T-cell (primary cell): ENCODE data around the gene EFNA2. TPM values are rescaled to one million over a fixed set of nuclear protein-coding genes. Genes with fewer than 3 reads are reported as not detected.

Experiments
- ATAC-seq, 4 experiments: fragments of 200-7000 bp in 3 of 4; fragments of 150-1000 bp in 1 of 4; cut with Tn5 transposase; replicated peaks in 1 of 4; 1 replicate in 3 of 4; 2 replicates in 1 of 4; pipeline ENCODE4 v1.10.0; 2021; ENCODE audit warnings: moderate library complexity in 3 of 4, mild to moderate bottlenecking in 2 of 4, moderate number of reproducible peaks in 1 of 4
- CTCF ChIA-PET, 2 donors: fragments of 300-600 bp; sonication (Branson Sonifier 250); formaldehyde crosslinking; loops; one replicate each; lab custom pipeline; 2022; ENCODE audit warnings: antibody characterized with exemption in 2 of 2; lab: Charles Lee
- POLR2A ChIA-PET, 2 donors: fragments of 300-600 bp; sonication (Branson Sonifier 250); formaldehyde crosslinking; loops; one replicate each; lab custom pipeline; 2022; ENCODE audit warnings: antibody characterized with exemption in 2 of 2; lab: Charles Lee
- DNase-seq, 35 experiments: peaks; one replicate each; pipeline versions ENCODE4 v3.0.0 to v3.0.0-alpha.2; 2013 to 2023
- H3K27ac ChIP-seq: one replicate; pipeline ENCODE4 v1.5.1; 2013; ENCODE audit warnings: low read length
- H3K27me3 ChIP-seq, 2 experiments: replicated peaks in 1 of 2; 1 replicate in 1 of 2; 2 replicates in 1 of 2; pipeline versions ENCODE4 v1.6.1 to v1.7.0; 2013; ENCODE audit warnings: low read length in 1 of 2, mixed read lengths in 1 of 2; ENCODE audit not compliant: control insufficient read depth in 2 of 2, insufficient read depth in 2 of 2; ENCODE audit errors: extremely low read depth in 1 of 2
- H3K36me3 ChIP-seq, 2 donors: 1 replicate in 1 of 2; 2 replicates in 1 of 2; pipeline versions ENCODE4 v1.6.1 to v1.7.0; 2013; ENCODE audit warnings: low read length in 1 of 2; ENCODE audit not compliant: control insufficient read depth in 2 of 2, insufficient read depth in 1 of 2; ENCODE audit errors: extremely low read depth in 1 of 2
- H3K4me1 ChIP-seq, 2 experiments: 1 replicate in 1 of 2; 2 replicates in 1 of 2; pipeline versions ENCODE4 v1.6.1 to v1.7.0; 2013; ENCODE audit warnings: low read length in 2 of 2, mixed read lengths in 1 of 2; ENCODE audit not compliant: insufficient read depth in 2 of 2, control insufficient read depth in 1 of 2; ENCODE audit errors: extremely low read depth in 1 of 2
- H3K4me3 ChIP-seq, 2 donors: 1 replicate in 1 of 2; 2 replicates in 1 of 2; pipeline versions ENCODE4 v1.5.1 to v1.7.0; 2013; ENCODE audit warnings: mild to moderate bottlenecking in 2 of 2, low read length in 1 of 2, moderate library complexity in 1 of 2; ENCODE audit not compliant: control insufficient read depth in 1 of 2; ENCODE audit errors: extremely low read depth in 1 of 2
- H3K9me3 ChIP-seq: 2 replicates; pipeline ENCODE4 v1.7.0; 2013
- H3K27ac Mint-ChIP-seq, 2 donors: one replicate each; pipeline ENCODE4 v1.8.0; 2020 to 2021; ENCODE audit warnings: mild to moderate bottlenecking in 2 of 2, mixed read lengths in 2 of 2
- H3K27me3 Mint-ChIP-seq, 2 donors: one replicate each; pipeline ENCODE4 v1.8.0; 2021 to 2022; ENCODE audit warnings: mixed read lengths in 2 of 2
- H3K36me3 Mint-ChIP-seq: one replicate; pipeline ENCODE4 v1.8.0; 2021; ENCODE audit warnings: mixed read lengths
- H3K4me1 Mint-ChIP-seq, 3 donors: one replicate each; pipeline ENCODE4 v1.8.0; 2020 to 2022; ENCODE audit warnings: mixed read lengths in 3 of 3, mild to moderate bottlenecking in 1 of 3
- H3K4me3 Mint-ChIP-seq, 3 donors: one replicate each; pipeline ENCODE4 v1.8.0; 2020 to 2022; ENCODE audit warnings: mild to moderate bottlenecking in 3 of 3, mixed read lengths in 3 of 3, moderate library complexity in 3 of 3
- H3K9me3 Mint-ChIP-seq, 3 donors: one replicate each; pipeline ENCODE4 v1.8.0; 2020 to 2022; ENCODE audit warnings: mixed read lengths in 3 of 3
- WGBS: methylation state at CpG from one replicate; pipeline ENCODE4 v1.1.5; 2013; ENCODE audit warnings: missing lambda C conversion rate; ENCODE audit not compliant: insufficient coverage; 5-methylcytosine and 5-hydroxymethylcytosine counted together
- total RNA-seq, 35 experiments: library from RNA in 6 of 35; stranded (reverse) in 6 of 35; fragments of 120-200 nt in 1 of 35; gene quantifications; one replicate each; pipeline versions ENCODE4 v1.2.1 to v1.2.4 and lab custom pipeline; 2013 to 2026

Gene EFNA2
- total RNA-seq, 5 donors from 2014 or later (not counting 1 experiment from before 2014, with no cell fraction given): 0.38 TPM; not detected in 4

- Histone ChIP-seq H3K4me3 (no peak overlapping the region), H3K9me3 (no peaks in the 10 kb centered on the region), H3K27me3 (peaks cover 2 to 40% of the 10 kb centered on the region in 2 experiments), H3K4me1 (peaks cover 12 to 69% of the 10 kb centered on the region in 2 experiments), H3K27ac (peak overlapping the region; percentile 70), H3K36me3 (peaks cover 4 to 8% of the 10 kb centered on the region in 2 donors)
- ATAC-seq: no peak
- Mint-ChIP-seq H3K9me3 (no peaks in the 10 kb centered on the region), H3K4me3 (peak overlapping the region; percentile 78 to 93 (median 80)), H3K36me3 (no peaks in the 10 kb centered on the region), H3K4me1 (peaks cover 24 to 43% (median 42%) of the 10 kb centered on the region in 3 donors), H3K27me3 (peaks cover 5 to 8% of the 10 kb centered on the region in 2 donors), H3K27ac (peak overlapping the region; percentile 58 to 66)
- POLR2A ChIA-PET: no interaction called here
- 91% methylated on average over 8 of the region's 11 CpGs for WGBS
- DNase-seq: peak in 2 of 35 experiments; percentile 14 to 26
- CTCF ChIA-PET: no interaction called here
Measured at GRCh38 chr19:1239420-1239795, 46.3 kb upstream of the EFNA2 start.

GRCh38 chr19:1239796-1240737 is 45.6 kb upstream of the EFNA2 start:
- DNase-seq: peak; percentile 72 to 100 (median 91)
- Mint-ChIP-seq H3K27me3 (peaks cover 5 to 8% of the 10 kb centered on the region in 2 donors), H3K4me3 (peak overlapping the region in 2 of 3 donors; percentile 88 to 93), H3K9me3 (no peaks in the 10 kb centered on the region), H3K27ac (peak overlapping the region in 1 of 2 donors; percentile 58), H3K36me3 (no peaks in the 10 kb centered on the region), H3K4me1 (peaks cover 24 to 47% (median 46%) of the 10 kb centered on the region in 3 donors)
- Histone ChIP-seq H3K4me1 (peaks cover 18 to 75% of the 10 kb centered on the region in 2 experiments), H3K36me3 (peaks cover 4 to 10% of the 10 kb centered on the region in 2 donors), H3K27me3 (peaks cover 2 to 40% of the 10 kb centered on the region in 2 experiments), H3K9me3 (no peaks in the 10 kb centered on the region), H3K4me3 (peak overlapping the region; percentile 24 to 35), H3K27ac (peak overlapping the region; percentile 70)
- ATAC-seq: peak; percentile 47 to 71 (median 50)
- 15% methylated on average over 76 of the region's 84 CpGs for WGBS
- ChIA-PET CTCF (interaction anchor here in 1 of 2 donors (1.0 kb wide), 1 partner anchor 22 kb away, joined by 3 read pairs; no protein-coding TSS in a partner anchor), POLR2A (interaction anchor here (0.6 to 1.1 kb wide), 3 partner anchors 29 to 394 kb away, joined by 3 to 5 read pairs (median 3); partner anchors contain the start of gene CIRBP (in 1 of the 2))

- 75% methylated on average over 14 of the region's 15 CpGs for WGBS
- ChIA-PET POLR2A (interaction anchor here (0.6 to 1.1 kb wide), 3 partner anchors 28 to 394 kb away, joined by 3 to 5 read pairs (median 3); partner anchors contain the start of gene CIRBP (in 1 of the 2)), CTCF (interaction anchor here in 1 of 2 donors (1.0 kb wide), 1 partner anchor 21 kb away, joined by 3 read pairs; no protein-coding TSS in a partner anchor)
- peak overlapping the region in 1 of 2 donors; percentile 89 for H3K27ac Mint-ChIP-seq
- H3K27me3 ChIP-seq: peaks cover 2 to 34% of the 10 kb centered on the region in 2 experiments
- no peak overlapping the region for H3K27ac ChIP-seq
- ATAC-seq: no peak
- peaks cover 24 to 47% (median 46%) of the 10 kb centered on the region in 3 donors for H3K4me1 Mint-ChIP-seq
- H3K4me3 ChIP-seq: peak overlapping the region; percentile 35 to 45
- H3K9me3 ChIP-seq: no peaks in the 10 kb centered on the region
- peak overlapping the region; percentile 81 to 93 (median 88) for H3K4me3 Mint-ChIP-seq
- no peaks in the 10 kb centered on the region for H3K9me3 Mint-ChIP-seq
- H3K27me3 Mint-ChIP-seq: peaks cover 5 to 8% of the 10 kb centered on the region in 2 donors
- DNase-seq: no peak
- H3K36me3 Mint-ChIP-seq: no peaks in the 10 kb centered on the region
- peaks cover 4 to 10% of the 10 kb centered on the region in 2 donors for H3K36me3 ChIP-seq
- peaks cover 18 to 84% of the 10 kb centered on the region in 2 experiments for H3K4me1 ChIP-seq
Measured at GRCh38 chr19:1240925-1241324, 44.7 kb upstream of the EFNA2 start.

GRCh38 chr19:1241417-1242095 is 44.1 kb upstream of the EFNA2 start, which contains the start of gene ATP5F1D:
ATP5F1D (plus strand) TSS chr19:1241751; CDS start chr19:1241851, 100 bp downstream.
- H3K4me3 ChIP-seq: peak within 1 kb of the TSS; percentile 45 to 69
- CTCF ChIA-PET: interaction anchor here (0.5 to 1.0 kb wide), 2 partner anchors 21 to 214 kb away, joined by 3 to 4 read pairs; no protein-coding TSS in a partner anchor
- H3K27ac Mint-ChIP-seq: peak within 1 kb of the TSS; percentile 75 to 89
- POLR2A ChIA-PET: no interaction called here
- H3K4me1 Mint-ChIP-seq: peaks cover 24 to 47% (median 46%) of the 10 kb centered on the region in 3 donors
- H3K27me3 ChIP-seq: peaks cover 2 to 27% of the 10 kb centered on the region in 2 experiments
- no peaks in the 10 kb centered on the region for H3K36me3 Mint-ChIP-seq
- no peaks in the 10 kb centered on the region for H3K9me3 ChIP-seq
- peaks cover 18 to 82% of the 10 kb centered on the region in 2 experiments for H3K4me1 ChIP-seq
- peak within 1 kb of the TSS; percentile 23 for H3K27ac ChIP-seq
- under 1% methylated on average over 65 of the region's 79 CpGs for WGBS
- peaks cover 5 to 8% of the 10 kb centered on the region in 2 donors for H3K27me3 Mint-ChIP-seq
- peaks cover 4 to 10% of the 10 kb centered on the region in 2 donors for H3K36me3 ChIP-seq
- peak; percentile 67 to 75 (median 74) for ATAC-seq
- DNase-seq: peak; percentile 81 to 96 (median 86)
- no peaks in the 10 kb centered on the region for H3K9me3 Mint-ChIP-seq
- H3K4me3 Mint-ChIP-seq: peak within 1 kb of the TSS; percentile 87 to 93 (median 88)

DNA sequence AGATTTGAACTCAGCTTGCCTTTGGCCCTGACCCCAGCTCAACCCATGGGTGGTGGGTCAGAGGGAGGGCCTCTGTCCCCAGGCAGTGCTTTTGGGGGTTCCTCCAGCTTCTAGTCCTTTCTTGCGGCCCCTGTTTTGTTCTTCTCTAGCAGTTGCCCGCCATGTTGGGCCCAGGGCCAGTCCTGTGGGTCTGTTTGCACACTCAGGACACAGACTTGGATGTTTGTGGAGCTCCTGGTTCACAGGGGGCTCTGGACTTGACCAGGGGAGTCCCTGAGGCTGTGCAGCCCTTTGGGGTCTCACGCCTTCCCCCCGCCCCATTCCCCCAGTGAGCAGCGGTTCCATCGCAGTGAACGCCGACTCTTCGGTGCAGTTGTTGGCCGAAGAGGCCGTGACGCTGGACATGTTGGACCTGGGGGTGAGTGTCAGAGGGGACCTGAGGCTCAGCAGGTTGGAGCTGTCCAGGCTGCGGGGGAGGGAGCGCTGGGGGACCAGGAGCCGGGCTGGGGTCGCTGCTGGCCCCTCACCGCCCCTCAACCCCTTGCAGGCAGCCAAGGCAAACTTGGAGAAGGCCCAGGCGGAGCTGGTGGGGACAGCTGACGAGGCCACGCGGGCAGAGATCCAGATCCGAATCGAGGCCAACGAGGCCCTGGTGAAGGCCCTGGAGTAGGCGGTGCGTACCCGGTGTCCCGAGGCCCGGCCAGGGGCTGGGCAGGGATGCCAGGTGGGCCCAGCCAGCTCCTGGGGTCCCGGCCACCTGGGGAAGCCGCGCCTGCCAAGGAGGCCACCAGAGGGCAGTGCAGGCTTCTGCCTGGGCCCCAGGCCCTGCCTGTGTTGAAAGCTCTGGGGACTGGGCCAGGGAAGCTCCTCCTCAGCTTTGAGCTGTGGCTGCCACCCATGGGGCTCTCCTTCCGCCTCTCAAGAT is 41.6 kb upstream of the EFNA2 start:
- Histone ChIP-seq H3K9me3 (no peaks in the 10 kb centered on the region), H3K27ac (peak overlapping the region; percentile 58), H3K36me3 (peaks cover 4 to 10% of the 10 kb centered on the region in 2 donors), H3K27me3 (peaks cover 0 to 11% of the 10 kb centered on the region in 2 experiments), H3K4me3 (no peak overlapping the region), H3K4me1 (peaks cover 18 to 77% of the 10 kb centered on the region in 2 experiments)
- ATAC-seq (peak; percentile 38 to 41 (median 39)), DNase-seq (peak; percentile 72 to 92 (median 84))
- Mint-ChIP-seq H3K27ac (peak overlapping the region; percentile 80 to 92), H3K4me3 (peak overlapping the region; percentile 43 to 93 (median 59)), H3K9me3 (no peaks in the 10 kb centered on the region), H3K36me3 (no peaks in the 10 kb centered on the region), H3K27me3 (no peaks in the 10 kb centered on the region), H3K4me1 (peaks cover 16 to 38% (median 38%) of the 10 kb centered on the region in 3 donors)
- whole genome bisulfite sequencing: 64% methylated on average over 30 of the region's 33 CpGs
- POLR2A ChIA-PET: interaction anchor here (0.5 to 2.7 kb wide), 6 partner anchors 9 to 28 kb away, joined by 3 to 58 read pairs (median 10); partner anchors contain the start of gene CIRBP (in 2 of the 2)
- CTCF ChIA-PET: interaction anchor here (0.5 to 3.8 kb wide), 13 partner anchors 9 to 147 kb away, joined by 3 to 115 read pairs (median 5); partner anchors contain the start of gene CIRBP (in 1 of the 2)
